ENCODE measurements around the gene SOX6.

The SOX6 gene

DNA sequence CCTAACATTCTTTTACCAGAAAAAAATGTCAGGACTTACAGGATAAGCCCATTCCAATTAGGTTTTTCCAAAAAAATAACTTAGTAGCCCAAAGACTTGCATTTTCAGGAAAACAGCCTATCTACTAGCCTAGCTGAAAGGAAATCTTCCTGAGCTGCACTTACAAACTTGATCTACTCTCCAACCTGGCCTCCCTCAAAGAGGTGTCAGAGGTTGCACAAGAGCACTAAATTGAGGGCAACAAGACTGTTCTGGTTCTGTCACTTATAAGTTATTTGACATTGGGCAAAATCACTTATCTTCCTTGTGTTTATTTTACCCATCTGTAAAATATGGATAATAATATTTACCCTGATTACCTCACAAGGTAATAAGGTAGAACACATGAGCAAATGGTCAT is 7.9 kb upstream of the SOX6 start:
- DNase-seq (ENCODE audit: low read depth): no peak

DNA sequence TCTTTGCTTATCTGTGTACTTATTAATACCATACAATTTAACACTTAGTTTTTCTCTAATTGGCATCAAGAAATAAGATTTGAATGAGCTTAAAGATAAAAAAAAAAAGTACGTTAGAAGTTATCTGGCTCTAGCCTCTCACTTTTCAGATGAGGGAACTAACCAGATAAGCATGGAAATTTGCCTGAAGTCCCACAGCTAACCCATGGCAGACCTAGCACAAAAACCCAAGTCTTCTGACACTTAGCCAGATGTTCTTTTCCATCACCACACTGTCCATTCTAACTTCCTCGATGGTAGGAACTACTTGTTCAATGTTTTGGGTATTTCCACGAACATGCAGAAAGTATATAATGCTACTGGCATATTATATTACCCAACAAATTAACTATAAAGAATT is 7.4 kb upstream of the SOX6 start:
- no peak for DNase-seq (ENCODE audit: low read depth)

DNA sequence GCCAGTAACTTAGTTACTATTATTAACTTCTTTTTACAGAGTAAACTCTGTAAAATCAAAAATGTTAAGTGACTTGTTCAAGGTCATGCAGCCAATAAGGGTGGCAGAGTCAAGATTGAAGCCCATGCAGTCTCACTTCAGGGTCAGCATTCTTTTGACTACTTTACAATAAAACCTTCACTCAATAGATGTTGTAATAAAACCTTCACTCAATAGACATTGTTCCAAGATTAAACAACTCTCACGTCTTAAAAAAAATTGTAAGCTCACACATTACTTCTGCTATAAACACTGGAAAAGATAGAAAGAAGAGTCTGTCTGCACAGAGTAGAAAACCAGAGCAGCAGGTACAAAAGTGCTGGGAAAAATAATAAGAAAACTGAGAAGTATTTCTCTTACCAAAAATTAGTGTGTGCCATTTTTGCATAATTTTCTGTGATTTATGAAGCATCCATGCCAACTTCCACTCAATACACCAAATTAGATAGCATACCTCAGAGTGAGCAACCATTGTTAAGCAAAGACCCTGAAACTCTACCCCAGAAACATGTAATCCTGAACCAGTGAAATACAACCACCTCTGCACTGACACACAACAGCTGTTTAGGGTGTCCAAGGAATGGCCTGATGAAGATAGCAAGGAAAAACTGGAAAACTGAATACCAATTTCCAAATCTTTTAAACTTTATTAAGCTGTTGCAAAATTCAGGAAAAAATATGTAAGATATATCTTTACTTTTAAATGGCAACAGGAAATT is 4.9 kb upstream of the SOX6 start:
- no peak for DNase-seq (ENCODE audit: low read depth)

DNA sequence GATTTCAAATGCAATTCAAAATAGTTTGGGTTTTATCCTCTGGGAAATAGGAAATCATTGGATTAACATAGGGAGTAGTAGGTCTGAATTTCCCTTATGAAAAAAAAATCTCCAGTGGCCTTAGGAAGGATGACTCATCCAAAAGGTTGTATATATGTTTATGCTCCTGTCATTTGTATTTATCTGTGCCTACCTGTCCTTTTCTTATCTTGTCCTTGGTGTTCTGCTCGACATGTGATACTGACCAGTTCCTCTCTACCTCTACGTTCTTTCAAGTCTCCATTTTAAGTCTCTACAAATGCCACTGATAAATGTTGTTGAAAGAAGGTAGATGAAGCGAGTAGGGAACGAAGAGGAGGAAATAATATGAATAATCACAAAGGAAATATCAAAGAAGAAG is 3.0 kb upstream of the SOX6 start:
- DNase-seq (ENCODE audit: low read depth): no peak

DNA sequence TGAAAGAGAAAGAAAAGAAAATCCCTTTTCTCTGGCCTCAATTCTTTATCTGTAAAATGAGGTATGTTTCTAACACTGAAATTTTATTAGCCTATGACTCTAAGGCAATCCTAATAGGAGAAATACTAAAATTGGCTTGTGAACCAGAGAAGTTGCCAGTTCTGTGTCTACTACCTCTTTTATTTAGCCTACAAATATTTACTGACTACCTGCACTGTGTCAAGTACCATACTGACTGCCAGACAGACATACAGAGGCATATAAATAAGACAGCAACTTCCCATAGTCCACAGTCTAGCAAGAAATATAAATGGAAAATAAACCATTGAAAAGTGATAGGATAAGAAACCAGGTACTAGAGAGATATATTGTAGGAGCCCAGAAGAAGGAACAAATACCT is 2.4 kb upstream of the SOX6 start:
- no peak for DNase-seq (ENCODE audit: low read depth)

DNA sequence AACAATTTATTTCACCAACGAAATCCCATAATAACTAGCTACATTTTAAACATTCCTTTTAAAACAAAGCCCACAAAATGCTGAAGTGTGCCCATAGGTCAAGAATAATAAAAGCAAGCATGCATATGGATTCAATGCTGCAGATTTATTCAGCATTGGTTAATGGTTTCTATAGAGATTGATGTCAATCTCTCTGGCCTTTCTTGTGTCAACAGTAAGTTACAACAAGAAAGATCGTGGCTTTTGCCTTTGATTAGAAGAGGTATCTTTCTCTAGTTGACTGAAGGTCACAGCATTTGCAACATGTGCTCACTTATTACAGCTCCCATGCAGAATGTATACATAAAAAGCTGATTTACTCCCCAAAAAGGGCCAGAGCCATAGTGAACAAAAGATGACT is 1.4 kb upstream of the SOX6 start:
- no peak for DNase-seq (ENCODE audit: low read depth)

DNA sequence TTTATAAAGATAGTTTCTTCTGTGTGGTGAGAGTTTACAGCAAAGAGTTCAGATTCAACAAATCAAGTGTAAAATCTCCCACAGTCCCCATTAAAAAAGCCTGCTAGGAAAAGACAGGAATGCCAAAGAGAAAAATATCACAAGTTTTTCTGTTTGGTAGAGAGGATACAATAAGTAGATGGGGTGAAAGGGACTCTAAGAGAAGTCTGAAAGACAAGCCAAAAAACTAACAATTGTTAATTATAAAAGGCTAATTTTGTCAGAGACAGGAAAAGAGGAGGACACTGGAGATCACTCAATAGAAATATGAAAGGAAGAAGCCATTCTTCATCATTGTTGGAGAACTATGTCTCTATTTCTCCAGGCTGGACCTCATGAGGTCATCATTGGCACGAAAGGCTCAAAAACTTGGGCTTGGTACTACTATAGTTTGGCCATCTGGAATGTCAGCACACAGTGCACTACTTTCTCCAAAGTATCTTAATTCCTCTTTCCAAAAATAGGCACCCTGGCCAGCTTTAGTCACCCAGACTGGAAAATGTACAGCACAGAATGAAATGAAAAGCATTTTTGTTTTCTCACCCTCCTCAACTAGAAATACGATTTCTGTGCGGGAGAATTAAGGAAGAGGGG is 531 bp upstream of the SOX6 start:
- no peak for DNase-seq (ENCODE audit: low read depth)

DNA sequence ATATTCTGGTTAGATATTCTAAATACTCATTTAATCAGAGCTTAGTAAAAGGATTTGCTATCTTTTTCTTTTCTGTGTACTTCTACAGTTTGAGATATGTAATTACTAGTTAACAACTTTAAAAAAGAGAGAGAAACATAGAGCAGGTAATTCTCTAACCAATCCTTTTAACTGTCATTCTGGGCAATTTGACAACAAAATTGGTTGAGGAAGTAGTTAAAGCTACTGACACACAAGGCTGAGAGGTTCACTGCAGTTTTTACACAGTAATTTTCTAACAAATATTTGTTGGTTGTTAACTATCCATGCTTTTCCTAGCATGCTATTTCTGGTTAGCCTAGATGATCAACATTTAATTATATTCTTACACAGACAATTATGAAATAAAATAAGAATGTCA is 3.6 kb downstream of the SOX6 start:
- DNase-seq (ENCODE audit: low read depth): no peak

DNA sequence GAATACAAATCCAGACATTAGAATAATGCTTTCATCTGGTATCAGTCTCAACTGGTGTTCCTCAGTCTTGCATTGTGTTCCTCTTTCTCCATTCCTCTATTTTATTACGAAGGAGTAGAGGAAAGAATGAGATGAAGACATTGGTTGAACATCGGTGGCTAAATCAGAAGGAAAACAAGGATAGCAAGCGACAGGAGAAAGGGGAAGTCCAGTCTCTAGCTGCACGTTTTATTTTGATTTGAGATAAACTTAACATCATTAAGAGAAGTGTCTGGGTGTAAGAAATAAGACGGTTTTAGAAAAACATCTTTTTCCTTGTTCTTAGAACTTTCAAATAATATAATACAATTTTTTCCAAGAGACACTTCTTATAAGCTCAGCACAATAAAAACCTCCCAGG is 6.2 kb downstream of the SOX6 start:
- DNase-seq (ENCODE audit: low read depth): no peak

DNA sequence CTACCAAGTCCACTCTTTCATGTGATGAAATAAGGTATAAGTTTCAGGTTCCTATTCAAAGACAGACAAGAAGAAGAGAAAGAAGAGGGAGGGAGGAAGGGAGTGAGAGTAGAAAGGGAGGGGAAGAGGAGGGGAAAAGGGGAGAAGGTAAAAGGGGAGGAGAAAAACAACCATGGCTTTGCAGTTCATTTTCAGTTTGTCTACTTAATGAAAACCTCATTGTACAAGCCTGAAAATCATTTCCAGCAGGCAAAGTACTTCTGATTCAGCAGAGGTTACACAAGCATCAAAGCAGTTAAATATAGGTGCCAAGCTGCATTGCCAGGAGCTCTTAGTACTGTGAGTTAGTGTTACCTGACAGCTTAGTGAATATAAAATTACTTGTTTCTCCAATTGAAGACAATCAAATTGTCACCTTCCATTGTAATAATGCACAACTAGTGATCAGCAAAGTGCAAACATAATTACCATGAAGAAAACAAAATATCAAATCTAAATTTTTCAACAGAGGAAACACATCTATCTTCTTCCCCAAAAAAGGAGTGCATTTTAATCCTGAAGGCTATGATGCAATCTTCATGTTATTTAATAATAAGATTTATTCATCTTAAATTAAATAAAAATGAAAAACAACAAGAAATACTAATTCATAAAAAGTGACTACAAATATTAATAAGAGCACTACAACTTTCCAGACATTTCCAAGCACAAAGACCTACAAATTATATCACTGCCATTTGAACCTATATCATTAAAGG is 8.2 kb downstream of the SOX6 start:
- no peak for DNase-seq (ENCODE audit: low read depth)

DNA sequence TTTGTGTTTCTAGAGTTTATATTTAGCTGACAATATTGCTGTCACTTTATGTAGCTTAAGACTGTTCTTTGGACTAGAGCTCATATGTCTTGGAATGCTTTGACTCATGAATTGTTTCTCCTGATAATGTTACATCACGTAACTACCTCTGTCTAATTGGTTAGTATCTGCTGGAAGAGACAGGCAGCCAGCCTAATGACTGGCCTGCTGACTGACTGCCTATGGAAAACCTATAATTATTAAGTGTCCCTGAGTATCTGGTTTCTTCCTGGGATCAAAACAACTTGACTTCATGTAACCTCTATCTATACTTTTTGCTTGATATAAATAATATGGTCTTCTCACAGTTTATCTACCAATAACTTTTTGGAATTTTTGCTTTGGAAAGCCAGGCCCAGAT is 9.4 kb downstream of the SOX6 start:
- no peak for DNase-seq (ENCODE audit: low read depth)

DNA sequence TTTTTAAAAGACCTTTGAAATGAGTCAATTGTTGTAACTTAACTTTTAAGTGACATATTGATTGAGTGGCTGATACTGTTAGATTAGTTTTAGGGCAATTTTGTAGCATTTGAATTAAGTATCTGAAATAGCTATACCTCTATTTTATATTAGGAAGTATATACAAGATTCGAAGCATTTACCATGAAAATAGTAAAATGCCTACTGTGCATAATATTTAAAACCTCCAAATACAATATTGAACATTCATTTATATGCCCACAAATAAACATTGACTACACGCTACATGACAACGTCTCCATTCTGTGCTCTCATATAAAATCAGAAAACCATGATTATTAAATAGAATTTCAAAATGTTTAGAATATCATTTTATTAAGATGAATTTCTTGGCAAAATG is 14.5 kb downstream of the SOX6 start:
- no peak for DNase-seq (ENCODE audit: low read depth)

DNA sequence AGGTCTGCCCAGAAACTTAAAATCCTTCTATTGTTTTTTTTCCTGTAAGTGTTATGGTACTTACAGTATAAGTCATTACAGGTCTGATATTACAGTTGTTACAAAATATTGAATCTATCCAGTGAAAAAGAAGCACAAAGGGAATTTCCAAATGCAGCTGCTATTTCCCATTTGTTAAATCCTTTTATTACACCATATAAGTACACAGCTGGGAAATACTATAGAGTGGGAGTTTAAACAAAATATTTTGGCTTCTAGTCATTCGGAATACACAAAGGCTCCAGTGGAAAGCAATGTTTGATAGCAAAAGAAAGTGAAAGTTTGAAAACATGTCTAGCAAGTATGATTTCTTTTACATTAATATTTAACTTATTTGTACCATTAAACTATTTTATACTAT is 18.0 kb downstream of the SOX6 start:
- DNase-seq (ENCODE audit: low read depth): no peak

DNA sequence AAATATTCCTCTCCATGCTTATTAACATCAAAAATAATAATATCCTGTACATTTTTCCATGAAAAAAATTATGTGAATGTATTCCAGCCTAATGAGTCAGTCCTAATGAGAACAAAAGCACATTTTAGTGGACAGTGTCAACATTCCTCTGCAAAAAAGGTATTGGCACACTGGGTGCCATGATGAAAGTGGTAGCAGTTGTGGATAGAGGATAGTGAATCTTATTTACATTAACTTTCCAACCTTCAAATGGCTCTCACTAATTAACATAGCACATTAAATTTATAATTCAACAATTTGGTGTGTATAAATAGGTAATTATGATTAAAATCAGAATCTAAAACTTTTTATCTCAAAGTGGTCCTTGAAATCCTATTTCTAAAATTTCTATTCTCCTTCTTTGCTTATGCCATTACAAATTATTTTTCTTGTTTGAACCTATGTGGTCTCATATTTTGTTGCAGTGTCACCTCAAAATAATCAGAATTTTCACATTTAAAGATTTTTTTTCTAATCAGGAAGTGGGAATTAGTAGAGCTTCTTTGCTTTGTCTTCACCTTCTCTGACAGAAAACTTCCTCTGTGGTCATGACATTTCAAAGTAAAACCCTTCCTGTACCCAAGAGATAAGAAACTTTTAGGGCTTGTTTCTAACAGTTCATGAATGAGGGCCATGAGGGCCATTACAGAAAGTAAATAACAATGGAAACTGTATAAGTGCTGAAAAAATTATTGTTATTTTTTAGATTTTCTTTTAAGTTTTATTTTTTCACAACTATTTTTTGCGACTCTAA is 18.7 kb downstream of the SOX6 start:
- DNase-seq (ENCODE audit: low read depth): no peak

DNA sequence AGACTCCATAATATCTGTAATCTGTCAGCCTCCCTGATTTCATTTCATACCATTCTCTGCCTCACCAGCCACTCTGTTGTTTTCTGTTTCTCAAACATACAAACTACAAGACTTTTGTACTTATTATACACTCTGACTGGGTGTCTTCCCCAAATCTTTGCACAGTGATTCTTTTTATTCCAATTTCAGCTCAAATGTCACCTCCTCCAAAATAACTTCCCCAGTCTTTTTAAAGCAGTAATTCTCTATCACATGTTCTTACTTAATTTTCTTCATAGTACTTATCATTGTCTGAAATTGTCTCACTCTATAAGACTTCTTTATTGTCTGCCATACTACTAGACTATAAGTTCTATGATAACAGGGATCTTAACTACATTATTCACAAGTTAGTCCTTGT is 19.6 kb downstream of the SOX6 start:
- no peak for DNase-seq (ENCODE audit: low read depth)

DNA sequence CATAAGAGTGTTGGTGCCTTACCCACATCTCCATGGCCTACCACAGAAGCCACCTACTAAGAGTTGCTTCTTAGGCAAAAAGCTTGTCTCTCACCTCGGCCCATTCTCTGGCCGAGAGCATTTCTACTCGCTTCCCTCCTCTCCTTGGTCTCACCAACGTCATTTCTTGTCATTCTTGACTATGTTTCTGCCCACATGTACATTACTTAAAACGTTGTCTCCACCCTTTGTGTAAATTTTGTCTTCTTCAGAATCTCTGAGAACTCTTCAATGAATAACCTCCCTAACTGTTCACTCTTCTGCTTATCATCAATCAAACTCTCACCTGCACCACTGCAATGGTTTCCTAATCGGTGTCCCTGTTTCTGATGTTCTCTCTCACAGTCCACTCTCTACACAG is 20.1 kb downstream of the SOX6 start:
- DNase-seq (ENCODE audit: low read depth): no peak

DNA sequence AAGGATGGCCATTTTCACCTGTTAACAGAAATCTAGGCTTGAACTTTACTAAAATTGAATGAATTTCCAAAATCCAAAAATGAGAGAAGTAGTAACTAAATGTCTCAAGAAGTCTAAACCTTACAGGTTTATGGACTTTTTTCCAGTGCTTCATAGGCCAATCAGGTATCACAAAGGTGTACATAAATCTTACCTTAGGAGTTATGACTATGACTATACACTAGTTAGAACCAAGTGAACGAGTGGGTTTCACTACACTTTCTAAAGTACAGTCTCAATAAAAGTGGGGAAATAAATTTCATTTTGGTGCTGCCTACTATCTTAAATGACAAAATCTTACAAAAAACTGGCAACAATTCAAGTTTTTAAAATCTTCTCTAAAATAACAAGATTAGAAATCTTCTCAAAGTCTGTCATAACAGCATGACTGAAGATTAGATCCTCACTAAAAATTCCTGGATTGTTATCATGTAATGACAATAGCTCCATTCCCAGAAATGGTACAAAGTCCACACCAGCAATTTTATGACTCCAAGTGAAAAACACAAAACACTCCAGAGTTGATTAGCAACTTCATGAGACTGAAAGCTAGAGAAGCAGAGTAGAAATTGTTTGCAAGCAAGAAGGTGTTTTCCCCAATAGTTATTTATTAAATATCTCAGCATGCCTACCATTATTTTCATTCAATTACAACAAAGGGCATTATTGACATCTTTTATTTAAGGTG is 20.9 kb downstream of the SOX6 start:
- no peak for DNase-seq (ENCODE audit: low read depth)

DNA sequence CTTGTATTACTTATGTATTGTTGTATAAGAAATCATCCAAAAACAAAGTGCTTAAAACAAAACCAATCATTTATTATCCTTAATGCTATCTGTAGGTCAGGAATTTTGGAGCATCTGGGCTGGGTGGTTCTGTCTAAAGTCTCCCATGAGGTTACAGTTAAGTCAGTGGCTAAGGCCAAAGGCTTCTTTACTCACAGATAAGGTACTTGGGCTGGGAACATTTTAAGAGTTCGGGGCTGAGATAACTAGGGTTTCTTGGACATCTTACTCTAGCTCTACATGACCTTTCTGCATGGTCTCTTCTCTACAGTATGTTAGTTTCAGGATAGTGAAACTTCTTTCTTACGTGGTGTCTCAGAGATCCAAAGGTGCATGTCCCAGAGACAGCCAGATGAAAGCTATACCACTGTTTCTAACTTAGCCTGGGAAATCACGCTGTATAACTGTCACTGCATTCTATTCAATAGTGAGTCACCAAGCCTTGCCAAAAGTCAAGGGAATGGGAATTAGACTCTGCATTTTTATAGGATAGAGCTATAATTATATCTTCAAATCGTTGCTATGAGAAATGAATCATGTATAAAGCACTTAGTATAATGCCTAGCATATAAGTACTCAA is 29.6 kb downstream of the SOX6 start:
- no peak for DNase-seq (ENCODE audit: low read depth)

DNA sequence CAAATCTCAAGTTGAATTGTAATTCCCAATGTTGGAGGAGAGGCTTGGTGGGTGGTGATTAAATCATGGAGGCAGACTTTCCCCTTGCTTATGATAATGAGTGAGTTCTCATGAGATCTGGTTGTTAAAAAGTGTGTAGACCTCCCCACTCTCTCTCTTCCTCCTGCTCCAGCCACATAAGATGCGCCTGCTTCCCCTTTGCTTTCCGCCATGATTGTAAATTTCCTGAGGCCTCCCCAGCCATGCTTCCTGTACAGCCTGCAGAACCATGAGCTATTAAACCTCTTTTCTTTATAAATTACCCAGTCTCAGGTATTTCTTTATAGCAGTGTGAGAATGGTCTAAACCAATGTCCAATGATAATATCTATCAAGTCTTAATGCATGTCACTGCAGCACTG is 34.2 kb downstream of the SOX6 start:
- DNase-seq (ENCODE audit: low read depth): no peak

DNA sequence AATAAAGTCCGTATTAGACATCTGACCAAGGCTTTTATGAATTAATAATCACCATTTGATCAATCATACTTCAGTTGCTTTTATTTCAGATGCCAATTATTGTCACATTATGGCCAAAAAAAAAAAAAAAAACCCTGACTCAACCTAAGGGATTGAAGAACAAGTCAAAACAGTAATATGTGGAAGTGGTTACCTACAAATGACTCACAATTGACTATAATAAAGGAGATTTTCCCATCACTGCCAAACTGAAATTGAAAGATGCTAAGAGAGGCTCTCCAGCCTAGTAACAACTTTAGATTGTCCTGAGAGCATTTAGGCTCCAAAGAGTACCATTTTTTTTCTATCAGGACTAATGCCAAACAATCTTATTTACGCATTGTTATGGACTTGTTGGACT is 35.2 kb downstream of the SOX6 start:
- no peak for DNase-seq (ENCODE audit: low read depth)

DNA sequence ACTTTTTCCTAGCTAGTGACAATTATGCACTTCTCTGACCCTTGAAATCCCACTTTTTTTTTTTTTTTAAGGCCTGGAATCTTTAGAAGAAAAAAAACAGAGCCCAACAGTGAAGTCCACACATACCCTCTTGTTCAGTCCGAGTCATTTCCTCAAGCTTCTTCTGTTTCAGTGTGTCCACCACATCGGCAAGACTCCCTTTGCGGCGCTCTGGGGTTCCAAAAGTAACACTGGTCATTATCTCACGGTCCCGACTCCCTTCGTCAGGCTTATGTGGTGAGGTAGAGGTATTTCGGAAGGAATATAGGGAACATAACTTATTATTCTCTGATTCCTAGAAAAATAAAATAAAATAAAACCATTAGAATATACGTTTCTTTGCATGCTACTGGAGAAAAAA is 38.0 kb downstream of the SOX6 start:
- DNase-seq (ENCODE audit: low read depth): no peak

DNA sequence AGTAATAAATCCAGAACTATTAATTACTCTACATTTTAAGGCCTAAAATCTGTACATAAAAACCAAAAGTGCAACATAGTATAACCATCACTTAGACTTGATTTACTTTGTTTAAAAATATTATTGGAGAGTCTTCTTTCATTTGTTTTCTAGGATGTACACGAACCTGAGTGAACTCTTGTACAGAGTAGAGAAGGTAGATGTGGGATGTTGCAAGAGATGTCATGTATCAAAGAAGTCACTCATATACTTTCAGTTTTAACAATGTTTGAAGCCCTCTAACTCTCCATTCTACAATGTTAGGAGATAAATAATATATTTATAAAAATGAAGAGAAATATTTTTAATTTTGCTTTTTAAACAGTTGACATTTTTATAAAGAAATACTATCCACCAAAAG is 38.6 kb downstream of the SOX6 start:
- no peak for DNase-seq (ENCODE audit: low read depth)
